ENCODE measurements around the gene CASKIN2. TPM values are rescaled to one million over a fixed set of nuclear protein-coding genes. Genes with fewer than 3 reads are reported as not detected.

Gene CASKIN2
- total RNA-seq, 1 donor from 2014 or later = 5.7 TPM

DNA sequence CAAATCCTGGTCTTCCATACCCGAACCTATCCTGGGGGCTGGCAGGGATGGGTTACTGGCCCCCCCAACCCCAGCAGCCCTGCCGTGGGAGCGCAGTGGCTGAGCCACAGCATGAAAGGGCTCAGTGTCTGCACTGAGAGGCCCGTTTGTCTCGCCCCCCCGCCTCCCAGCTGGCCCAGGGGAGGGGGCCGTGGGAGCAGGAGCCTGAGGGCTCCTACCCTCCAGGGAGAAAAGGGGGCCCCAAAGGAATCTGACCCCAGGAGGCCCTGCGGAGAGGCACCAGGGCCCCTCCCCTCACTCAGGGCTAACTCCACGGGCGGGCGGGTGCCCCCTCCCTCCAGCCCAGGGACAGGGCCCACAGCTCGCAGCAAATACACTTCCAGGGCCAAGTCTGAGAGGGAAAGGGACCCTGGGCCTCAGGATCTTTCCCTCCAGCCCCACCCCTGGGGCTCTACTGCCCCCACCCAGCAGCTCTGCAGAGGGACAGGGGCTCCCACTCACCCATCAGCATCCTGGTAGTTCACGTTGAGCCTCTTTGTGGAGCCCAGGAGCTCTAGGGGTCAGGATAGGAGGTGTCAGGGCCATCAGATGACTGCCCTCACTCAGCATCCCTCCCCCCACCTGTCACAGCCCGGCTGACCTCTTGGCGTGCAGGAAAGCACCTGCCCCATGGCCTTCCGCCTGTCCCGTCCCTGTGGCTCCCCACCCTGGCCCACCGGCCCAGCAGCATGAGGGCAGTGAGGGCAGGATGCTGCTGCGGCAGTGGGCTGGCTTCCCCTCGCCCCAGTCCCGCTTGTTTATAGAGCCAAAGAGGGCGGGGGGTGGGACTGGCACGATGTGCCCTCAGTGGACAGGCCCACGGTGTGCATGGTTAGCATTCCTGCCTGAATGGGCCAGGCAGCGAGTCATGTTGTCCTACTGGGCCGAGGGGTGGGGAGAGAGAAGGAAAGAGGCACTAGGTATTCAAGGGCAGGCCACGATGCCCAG lies 7.3 kb downstream of the CASKIN2 start:
- H3K4me1 Mint-ChIP-seq = peaks cover 10% of the 10 kb centered on the region
- Histone ChIP-seq H3K79me2 (ENCODE audit: low read depth) (no peaks in the 10 kb centered on the region), H3K4me2 (no peak overlapping the region), H3K27me3 (no peaks in the 10 kb centered on the region), H3K4me1 (no peaks in the 10 kb centered on the region), H3K9me3 (ENCODE audit: low read depth) (no peaks in the 10 kb centered on the region), H4K20me1 (ENCODE audit: low read depth) (peaks cover 9% of the 10 kb centered on the region), H3K9ac (peak overlapping the region; percentile 13), H3F3A (ENCODE audit: low read depth) (no peaks in the 10 kb centered on the region), H2AFZ (replicated peaks) (no peak overlapping the region), H3K36me3 (no peaks in the 10 kb centered on the region), H3K27ac (no peak overlapping the region), H3K4me3 (no peak overlapping the region)
- H3K27me3 Mint-ChIP-seq (ENCODE audit: insufficient read depth, low read depth) = peaks cover 2% of the 10 kb centered on the region
- peak overlapping the region; percentile 27 for H3K4me3 Mint-ChIP-seq
- no peak overlapping the region for H3K27ac Mint-ChIP-seq
- no peaks in the 10 kb centered on the region for H3K9me3 Mint-ChIP-seq
- no peak for DNase-seq (ENCODE audit: low spot score)
- peaks cover 8% of the 10 kb centered on the region for H3K36me3 Mint-ChIP-seq
- TF ChIP-seq EZH2 (IDR thresholded peaks at IDR 0.05) (no peak), CTCF (IDR thresholded peaks at IDR 0.05) (no peak), EZH2phosphoT487 (IDR thresholded peaks at IDR 0.05) (no peak)

- no peak overlapping the region for H3K4me3 Mint-ChIP-seq
- H3K27me3 Mint-ChIP-seq (ENCODE audit: insufficient read depth, low read depth) = peaks cover 2% of the 10 kb centered on the region
- Histone ChIP-seq H3K79me2 (ENCODE audit: low read depth) (no peaks in the 10 kb centered on the region), H3K4me1 (no peaks in the 10 kb centered on the region), H3K9ac (no peak overlapping the region), H3K36me3 (no peaks in the 10 kb centered on the region), H3K27ac (no peak overlapping the region), H2AFZ (replicated peaks) (no peak overlapping the region), H4K20me1 (ENCODE audit: low read depth) (peaks cover 9% of the 10 kb centered on the region), H3K9me3 (ENCODE audit: low read depth) (no peaks in the 10 kb centered on the region), H3K27me3 (no peaks in the 10 kb centered on the region), H3F3A (ENCODE audit: low read depth) (no peaks in the 10 kb centered on the region), H3K4me2 (no peak overlapping the region), H3K4me3 (no peak overlapping the region)
- DNase-seq (ENCODE audit: low spot score) = no peak
- H3K9me3 Mint-ChIP-seq = no peaks in the 10 kb centered on the region
- TF ChIP-seq CTCF (IDR thresholded peaks at IDR 0.05) (no peak), EZH2phosphoT487 (IDR thresholded peaks at IDR 0.05) (no peak), EZH2 (IDR thresholded peaks at IDR 0.05) (no peak)
- no peak overlapping the region for H3K27ac Mint-ChIP-seq
- H3K36me3 Mint-ChIP-seq = peaks cover 8% of the 10 kb centered on the region
- H3K4me1 Mint-ChIP-seq = peaks cover under 1% of the 10 kb centered on the region
These were observed 8.4 kb downstream of the CASKIN2 start for GRCh38 chr17:75506888-75507287.

DNA sequence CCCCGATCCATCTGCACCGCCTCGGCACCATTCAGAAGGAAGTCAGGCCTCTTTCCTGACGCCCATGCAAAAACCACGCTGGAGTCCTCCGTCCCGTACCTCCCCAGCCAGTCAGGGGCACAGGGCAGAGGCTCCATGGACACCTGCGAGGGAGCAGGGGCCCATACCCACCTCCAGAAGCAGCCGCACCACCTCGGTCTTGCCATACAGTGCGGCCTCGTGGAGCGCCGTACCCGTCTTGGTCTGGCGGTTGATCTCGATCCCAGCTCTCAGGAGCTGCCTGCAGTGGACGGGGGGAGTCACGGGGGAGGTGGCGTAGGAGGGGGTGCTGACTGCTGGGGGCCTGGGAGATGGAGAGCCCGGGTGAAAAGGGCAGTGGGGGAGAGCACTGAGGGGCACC lies 9.2 kb downstream of the CASKIN2 start:
- no peaks in the 10 kb centered on the region for H3F3A ChIP-seq (ENCODE audit: low read depth)
- H3K4me1 ChIP-seq = no peaks in the 10 kb centered on the region
- no peaks in the 10 kb centered on the region for H3K4me1 Mint-ChIP-seq
- no peaks in the 10 kb centered on the region for H3K9me3 Mint-ChIP-seq
- no peak overlapping the region for H3K4me2 ChIP-seq
- H2AFZ ChIP-seq (replicated peaks) = no peak overlapping the region
- DNase-seq (ENCODE audit: low spot score) = no peak
- H3K4me3 ChIP-seq = no peak overlapping the region
- no peak overlapping the region for H3K27ac Mint-ChIP-seq
- H4K20me1 ChIP-seq (ENCODE audit: low read depth) = peaks cover 1% of the 10 kb centered on the region
- H3K9me3 ChIP-seq (ENCODE audit: low read depth) = no peaks in the 10 kb centered on the region
- H3K27me3 Mint-ChIP-seq (ENCODE audit: insufficient read depth, low read depth) = peaks cover 2% of the 10 kb centered on the region
- H3K79me2 ChIP-seq (ENCODE audit: low read depth) = no peaks in the 10 kb centered on the region
- H3K9ac ChIP-seq = no peak overlapping the region
- peaks cover 8% of the 10 kb centered on the region for H3K36me3 Mint-ChIP-seq
- H3K27ac ChIP-seq = no peak overlapping the region
- H3K4me3 Mint-ChIP-seq = no peak overlapping the region
- no peaks in the 10 kb centered on the region for H3K27me3 ChIP-seq
- TF ChIP-seq CTCF (IDR thresholded peaks at IDR 0.05) (no peak), EZH2 (IDR thresholded peaks at IDR 0.05) (no peak), EZH2phosphoT487 (IDR thresholded peaks at IDR 0.05) (no peak)
- no peaks in the 10 kb centered on the region for H3K36me3 ChIP-seq

All from neural progenitor cell (in vitro differentiated cells).